ENCODE results near the gene CD52.
A peak's percentile ranks its signal among the peaks of the same experiment; 100 is the strongest.

CD52 gene

GRCh38 chr1:26357121-26357602, 39.4 kb downstream of the CD52 start:
- no peak for DNase-seq

DNA sequence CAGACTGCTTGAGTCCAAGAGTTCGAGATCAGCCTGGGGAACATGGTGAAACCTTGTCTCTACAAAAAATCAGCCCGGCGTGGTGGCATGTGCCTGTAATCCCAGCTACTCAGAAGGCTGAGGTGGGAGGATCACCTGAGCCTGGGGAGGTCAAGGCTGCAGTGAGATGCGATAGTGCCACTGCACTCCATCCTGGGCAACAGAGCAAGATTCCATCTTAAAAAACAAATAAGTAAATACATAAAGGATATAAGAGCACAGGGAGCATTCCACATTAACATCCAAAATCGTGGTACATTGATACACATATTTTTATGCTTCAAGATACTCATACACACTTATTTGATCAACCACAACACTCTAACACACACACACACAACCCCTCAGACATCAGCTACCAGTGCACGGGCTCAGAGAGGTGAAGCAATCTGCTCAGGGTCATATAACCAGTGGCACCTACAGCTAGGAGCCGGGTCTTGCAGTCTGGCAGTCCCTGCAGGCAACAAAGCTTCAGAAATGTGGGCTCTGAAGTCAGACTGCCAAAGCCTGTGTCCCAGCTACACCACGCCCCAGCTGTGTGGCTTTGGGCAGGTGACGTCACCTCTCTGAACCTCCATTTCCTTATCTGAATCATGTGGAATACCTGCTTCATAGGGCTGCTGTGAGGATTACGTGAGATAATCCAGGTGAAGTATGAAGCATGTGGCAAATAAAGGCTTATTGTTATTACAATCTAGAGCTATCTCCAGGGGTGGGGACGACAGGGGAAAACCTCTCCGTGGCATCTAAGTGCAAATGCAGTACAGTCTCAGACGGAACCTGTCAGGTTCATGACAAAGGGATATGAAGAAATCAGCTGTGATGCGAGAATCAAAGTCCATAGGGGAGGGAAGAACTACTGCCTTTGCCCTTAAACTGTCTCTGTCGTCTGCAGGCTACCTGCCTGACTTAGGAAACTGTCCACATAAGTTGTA, 40.9 kb downstream of the CD52 start:
- DNase-seq: peak; percentile 23

DNA sequence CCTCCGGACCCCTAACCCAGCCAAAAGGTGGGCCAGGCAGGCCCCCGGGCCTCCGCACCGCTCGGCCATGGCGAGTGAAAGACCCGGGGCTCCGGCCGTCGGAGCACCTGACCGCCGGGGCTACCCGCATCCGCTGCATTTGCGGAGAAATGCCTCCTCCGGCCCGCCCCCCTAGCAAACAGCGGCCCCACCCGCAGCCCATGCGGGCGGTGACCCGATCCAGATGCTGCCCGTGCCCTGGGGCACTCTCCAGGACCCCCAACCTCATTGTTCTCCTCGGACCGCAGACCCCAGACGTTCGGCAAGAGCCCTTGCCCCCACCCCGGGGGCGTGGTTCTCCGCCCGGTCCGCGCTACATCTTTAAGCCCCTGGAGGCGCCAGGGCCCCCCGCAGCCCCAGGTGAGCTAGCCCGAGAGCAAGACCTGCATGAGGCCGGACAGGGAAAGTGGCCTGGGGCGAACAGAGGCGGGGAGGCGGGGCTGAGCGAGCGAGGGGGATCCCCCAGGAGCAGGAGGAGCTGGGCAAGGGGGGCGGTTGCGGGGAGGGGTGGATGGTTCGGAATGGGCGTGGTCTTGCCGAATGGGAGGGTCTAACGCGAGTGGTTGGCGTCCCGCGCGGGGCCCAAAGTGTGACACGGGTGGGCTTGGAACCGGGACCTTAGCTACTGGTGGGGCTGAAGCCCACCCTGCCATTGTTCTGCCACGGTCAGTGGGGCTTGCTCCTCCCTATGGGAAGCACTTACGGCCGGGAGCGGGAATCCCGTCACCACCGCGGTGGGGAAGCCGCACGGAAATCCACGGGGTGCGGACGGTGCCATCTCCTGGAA, 42.4 kb downstream of the CD52 start:
- no peak for DNase-seq

- DNase-seq: peak; percentile 74
Observed at GRCh38 chr1:26360807-26361604, 43.2 kb downstream of the CD52 start.

DNA sequence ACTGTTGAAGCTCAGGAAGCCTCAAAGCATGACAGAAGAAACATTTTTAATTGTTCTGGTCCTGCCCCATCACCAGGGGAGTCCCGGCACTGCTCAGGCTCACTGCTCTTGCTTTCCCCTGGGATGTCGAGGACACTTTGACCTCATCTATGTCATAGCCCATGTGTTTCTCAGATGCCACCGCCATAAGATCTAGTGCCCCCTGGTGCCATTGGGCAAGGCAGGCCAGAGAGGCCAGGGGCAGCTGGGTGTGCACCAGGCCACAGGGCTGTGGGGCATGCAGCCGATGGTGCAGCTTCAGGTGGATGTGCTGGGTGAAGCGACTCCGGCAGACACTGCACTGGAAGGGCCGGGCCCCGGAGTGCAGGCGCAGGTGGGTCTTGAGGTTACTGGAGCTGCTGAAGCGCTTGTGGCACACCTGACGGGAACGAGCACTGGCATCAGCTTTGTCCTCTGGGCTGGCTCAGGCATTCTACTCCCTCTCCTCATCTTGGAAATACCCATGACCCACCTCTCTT, 43.9 kb downstream of the CD52 start:
- no peak for DNase-seq

DNA sequence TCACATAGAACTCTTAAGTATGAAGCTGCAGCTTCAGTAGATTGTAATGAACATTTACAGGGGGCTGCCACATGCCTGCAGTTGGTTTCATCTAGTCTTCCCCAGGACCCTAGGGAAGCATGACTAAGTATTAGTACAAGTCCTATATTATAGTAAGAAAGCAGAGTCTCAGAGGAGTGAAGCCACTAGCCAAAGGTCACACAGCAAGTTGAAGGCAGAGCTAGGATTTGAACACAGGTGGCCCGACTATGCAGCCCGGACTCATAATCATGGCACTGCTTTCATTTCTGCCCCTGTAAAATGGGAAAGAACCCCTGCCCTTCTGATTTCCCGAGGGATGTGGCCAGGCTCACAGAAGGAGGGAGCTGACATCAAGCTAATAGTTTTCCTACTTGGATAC, 44.6 kb downstream of the CD52 start:
- no peak for DNase-seq

DNA sequence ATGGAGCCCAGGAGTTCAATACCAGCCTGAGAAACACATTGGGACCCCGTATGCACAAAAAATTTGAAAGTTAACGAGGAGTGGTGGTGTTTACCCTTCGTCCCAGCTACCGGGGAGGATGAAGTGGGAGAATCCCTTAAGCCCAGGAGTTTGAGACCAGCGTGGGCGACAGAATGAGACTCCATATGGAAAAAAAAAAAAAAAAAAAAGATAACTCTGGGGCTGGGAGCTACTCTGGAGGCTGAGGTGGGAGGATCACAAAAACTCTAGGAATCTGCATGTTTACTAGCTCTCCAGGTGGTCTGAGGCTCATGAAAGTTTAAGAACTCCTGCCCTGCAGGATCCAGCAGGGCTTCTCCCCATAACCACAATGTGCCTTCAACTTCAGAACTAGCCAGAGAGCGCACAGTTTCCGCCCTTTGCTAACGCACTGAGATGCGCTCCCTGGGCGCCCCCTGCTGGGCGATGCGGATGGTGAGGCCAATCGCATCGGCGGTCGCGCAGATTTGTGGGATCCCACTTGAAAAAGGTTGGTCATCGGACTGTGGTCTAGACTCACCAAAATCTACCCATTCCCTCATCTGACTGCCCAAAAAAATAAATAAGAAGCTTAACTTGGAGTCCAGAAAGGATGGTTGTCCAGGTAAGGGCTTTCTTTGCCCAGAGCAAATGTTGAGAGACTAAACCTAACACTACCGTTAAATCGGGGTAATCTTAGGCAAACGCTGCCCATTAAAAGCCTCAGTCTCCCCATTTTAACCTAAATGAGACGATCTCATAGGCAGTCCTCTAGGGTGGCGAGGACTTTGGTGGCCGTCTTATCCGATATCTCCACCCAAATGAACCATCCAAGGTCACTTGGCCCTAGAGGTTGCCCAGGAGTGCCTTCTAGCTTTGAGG, 46.0 kb downstream of the CD52 start:
- DNase-seq: peak; percentile 95

- DNase-seq: no peak
Observed at GRCh38 chr1:26364956-26365355, 47.2 kb downstream of the CD52 start.

DNA sequence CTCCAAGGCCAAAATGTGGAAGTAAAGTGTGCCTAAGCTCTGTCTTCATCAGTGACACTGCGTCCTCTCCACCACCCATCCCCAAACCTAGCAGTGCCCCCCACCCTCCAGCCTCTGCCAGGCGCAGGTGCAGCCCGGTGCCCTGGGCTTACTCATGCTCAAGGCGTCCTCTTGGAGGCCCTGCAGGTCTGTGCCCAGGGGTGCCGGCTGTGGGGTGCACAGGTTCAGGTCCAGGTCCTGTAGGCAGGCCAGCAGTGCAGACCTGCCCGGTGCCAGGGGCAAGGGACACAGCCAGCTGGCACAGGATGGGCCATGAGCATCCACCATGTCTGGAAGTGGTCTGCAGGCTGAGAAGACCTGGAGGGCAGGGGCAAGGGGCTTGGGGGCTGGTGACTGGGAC, 49.7 kb downstream of the CD52 start:
- DNase-seq: no peak

- DNase-seq: no peak
Observed at GRCh38 chr1:26368006-26368405, 50.2 kb downstream of the CD52 start.

DNA sequence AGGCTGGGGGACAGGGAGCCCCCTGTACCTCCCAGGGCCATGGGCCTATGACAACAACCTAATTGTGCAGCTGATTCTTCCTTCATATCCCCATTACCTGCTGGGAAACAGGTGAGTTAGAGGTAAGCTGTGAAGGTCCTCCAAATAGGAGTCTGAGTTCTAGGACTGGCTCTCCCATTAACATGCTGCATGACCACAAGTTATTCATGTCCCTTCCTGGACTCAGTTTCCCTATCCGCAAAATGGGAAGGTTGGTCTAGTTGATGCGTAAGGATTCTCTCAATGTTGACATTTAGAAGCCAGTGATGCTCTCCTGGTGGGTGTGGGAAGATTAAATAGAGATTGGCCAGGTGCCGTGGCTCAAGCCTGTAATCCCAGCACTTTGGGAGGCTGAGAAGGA, 50.7 kb downstream of the CD52 start:
- DNase-seq: no peak

All from hematopoietic multipotent progenitor cell treated with erythropoietin and hydrocortisone succinate and interleukin-3 and kit ligand, for 4 days (in vitro differentiated cells).